ENCODE measurements around the gene YARS2. TPM values are rescaled to one million over a fixed set of nuclear protein-coding genes. Genes with fewer than 3 reads are reported as not detected.

The YARS2 gene
- total and polyA plus RNA-seq, 7 donors, result 8.4 to 19.9 (median 14.5) TPM

- Histone ChIP-seq H3K9me3 (no peaks in the 10 kb centered on the region), H3K36me3 (peaks cover 0 to 97% (median 21%) of the 10 kb centered on the region in 4 donors), H3K27ac (no peak overlapping the region), H3K27me3 (no peaks in the 10 kb centered on the region), H3K4me3 (no peak overlapping the region), H3K4me1 (no peaks in the 10 kb centered on the region)
- WGBS, 2 donors, result 96 to 98% methylated on average over 10 of the region's 10 CpGs
- no peak for DNase-seq
- intact Hi-C loops (cut with DNase I), result no loop called here
- no peak for TF ChIP-seq EP300 (IDR thresholded peaks at IDR 0.05)
Measured at GRCh38 chr12:32742133-32742532, 13.6 kb downstream of the YARS2 start.

GRCh38 chr12:32739279-32739678 is 16.4 kb downstream of the YARS2 start:
- 69 to 86% methylated on average over 2 of the region's 2 CpGs for WGBS, 2 donors
- H3K9me3 ChIP-seq, result no peaks in the 10 kb centered on the region
- H3K4me3 ChIP-seq, result no peak overlapping the region
- no peaks in the 10 kb centered on the region for H3K4me1 ChIP-seq
- TF ChIP-seq POLR2AphosphoS5 (IDR thresholded peaks at IDR 0.05), result no peak
- TF ChIP-seq POLR2A (IDR thresholded peaks at IDR 0.05), result no peak
- no peak for TF ChIP-seq CTCF (IDR thresholded peaks at IDR 0.05)
- no peak for TF ChIP-seq EP300 (IDR thresholded peaks at IDR 0.05)
- H3K27me3 ChIP-seq, result no peaks in the 10 kb centered on the region
- intact Hi-C loops (cut with DNase I), result no loop called here
- peaks cover 2 to 97% (median 21%) of the 10 kb centered on the region in 4 donors for H3K36me3 ChIP-seq
- DNase-seq, result no peak
- H3K27ac ChIP-seq, result no peak overlapping the region

GRCh38 chr12:32737715-32738114 is 18.0 kb downstream of the YARS2 start:
- WGBS, 2 donors, result 87 to 97% methylated on average over 2 of the region's 2 CpGs
- H3K9me3 ChIP-seq, result no peaks in the 10 kb centered on the region
- TF ChIP-seq POLR2AphosphoS5 (IDR thresholded peaks at IDR 0.05), result no peak
- intact Hi-C loops (cut with DNase I), result no loop called here
- no peak overlapping the region for H3K4me3 ChIP-seq
- no peaks in the 10 kb centered on the region for H3K27me3 ChIP-seq
- peaks cover 2 to 98% (median 13%) of the 10 kb centered on the region in 4 donors for H3K36me3 ChIP-seq
- DNase-seq, result no peak
- no peak overlapping the region for H3K27ac ChIP-seq
- no peaks in the 10 kb centered on the region for H3K4me1 ChIP-seq

GRCh38 chr12:32736445-32736844 is 19.3 kb downstream of the YARS2 start:
- intact Hi-C loops (cut with DNase I), result no loop called here
- TF ChIP-seq POLR2A (IDR thresholded peaks at IDR 0.05) (no peak), POLR2AphosphoS5 (IDR thresholded peaks at IDR 0.05) (no peak), CTCF (IDR thresholded peaks at IDR 0.05) (no peak), EP300 (IDR thresholded peaks at IDR 0.05) (no peak)
- WGBS, 2 donors, result 27 to 68% methylated on average over 3 of the region's 3 CpGs
- Histone ChIP-seq H3K9me3 (no peaks in the 10 kb centered on the region), H3K4me3 (no peak overlapping the region), H3K4me1 (no peaks in the 10 kb centered on the region), H3K27me3 (no peaks in the 10 kb centered on the region), H3K36me3 (peaks cover 2 to 99% (median 12%) of the 10 kb centered on the region in 4 donors), H3K27ac (no peak overlapping the region)
- DNase-seq, result no peak

GRCh38 chr12:32734952-32735351 is 20.7 kb downstream of the YARS2 start:
- TF ChIP-seq CTCF (IDR thresholded peaks at IDR 0.05) (no peak), POLR2AphosphoS5 (IDR thresholded peaks at IDR 0.05) (no peak), POLR2A (IDR thresholded peaks at IDR 0.05) (no peak), EP300 (IDR thresholded peaks at IDR 0.05) (no peak)
- peaks cover 2 to 98% (median 11%) of the 10 kb centered on the region in 4 donors for H3K36me3 ChIP-seq
- no peak overlapping the region for H3K4me3 ChIP-seq
- WGBS, 2 donors, result 95 to 100% methylated on average over 1 of the region's 1 CpG
- no peak overlapping the region for H3K27ac ChIP-seq
- no peak for DNase-seq
- intact Hi-C loops (cut with DNase I), result no loop called here
- H3K4me1 ChIP-seq, result no peaks in the 10 kb centered on the region
- no peaks in the 10 kb centered on the region for H3K27me3 ChIP-seq
- H3K9me3 ChIP-seq, result no peaks in the 10 kb centered on the region

- no peak overlapping the region for H3K4me3 ChIP-seq
- no peaks in the 10 kb centered on the region for H3K4me1 ChIP-seq
- intact Hi-C loops (cut with DNase I), result no loop called here
Measured at GRCh38 chr12:32727237-32727636, 28.5 kb downstream of the YARS2 start.

More at GRCh38 chr12:32727237-32727636, 28.5 kb downstream of the YARS2 start:
- Histone ChIP-seq H3K9me3 (no peaks in the 10 kb centered on the region), H3K27ac (no peak overlapping the region), H3K27me3 (no peaks in the 10 kb centered on the region), H3K36me3 (peaks cover 0 to 82% (median 18%) of the 10 kb centered on the region in 4 donors)
- 86 to 87% methylated on average over 3 of the region's 3 CpGs for WGBS, 2 donors
- no peak for DNase-seq
- TF ChIP-seq POLR2AphosphoS5 (IDR thresholded peaks at IDR 0.05), result no peak
- TF ChIP-seq EP300 (IDR thresholded peaks at IDR 0.05), result no peak
- TF ChIP-seq CTCF (IDR thresholded peaks at IDR 0.05), result no peak
- TF ChIP-seq POLR2A (IDR thresholded peaks at IDR 0.05), result no peak
